ENCODE data around the gene ARL5B.

ARL5B gene

DNA sequence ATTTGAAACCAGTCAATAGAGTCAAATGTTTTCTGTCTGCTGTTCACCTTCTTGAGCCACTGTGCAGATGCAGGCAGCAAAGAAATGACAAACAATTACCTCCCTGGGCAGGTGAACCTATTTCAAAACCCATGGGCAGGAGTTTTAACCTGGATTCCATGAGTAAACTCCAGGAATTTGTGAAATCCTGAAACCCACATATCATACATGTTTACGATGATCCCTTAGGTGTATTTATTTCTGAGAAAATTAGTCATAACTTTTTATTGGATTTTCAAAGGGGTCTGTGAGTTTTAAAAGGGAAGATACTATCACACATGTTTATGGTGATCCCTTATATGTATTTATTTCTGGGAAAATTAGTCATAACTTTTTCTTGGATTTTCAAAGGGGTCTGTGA is 59.8 kb downstream of the ARL5B start:
- no peak for DNase-seq

DNA sequence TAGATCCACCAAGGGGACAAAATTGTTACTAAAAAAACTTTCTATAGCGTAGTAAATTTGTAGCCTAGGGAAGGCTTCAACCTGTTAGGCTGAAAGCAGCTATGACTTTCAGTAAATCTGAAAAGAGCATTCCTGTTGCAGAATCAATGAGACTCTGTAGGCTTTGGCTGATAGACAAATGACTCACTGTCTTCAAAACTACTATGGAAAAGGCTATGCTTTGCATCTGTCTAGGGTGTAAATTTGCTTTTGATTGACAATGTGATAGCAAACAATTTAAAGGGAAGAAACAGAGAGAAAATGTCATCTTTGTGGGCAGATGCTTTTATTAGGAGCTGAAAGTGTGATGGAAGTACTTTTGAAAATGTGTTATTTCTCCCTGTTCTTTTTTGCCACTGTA is 60.6 kb downstream of the ARL5B start:
- DNase-seq, result no peak

DNA sequence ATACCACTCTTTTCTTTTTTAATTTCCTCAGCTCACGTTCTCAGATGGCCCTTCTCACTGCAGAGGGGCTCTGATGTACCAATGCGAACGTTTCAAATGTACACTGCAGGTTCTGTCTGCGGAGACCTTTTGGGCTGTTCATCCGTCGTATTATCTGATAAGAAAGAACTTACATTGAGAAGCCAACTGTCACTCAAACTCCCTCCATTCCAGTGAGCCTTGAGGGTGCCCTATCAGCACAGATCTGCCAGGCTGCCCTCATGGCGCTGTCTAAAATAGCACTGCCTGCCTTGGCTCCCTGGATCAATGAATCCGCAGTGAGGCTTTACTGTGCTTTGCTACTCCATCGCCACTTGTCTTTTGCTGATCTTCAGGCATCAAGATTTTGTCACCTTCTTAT is 61.8 kb downstream of the ARL5B start:
- no peak for DNase-seq

DNA sequence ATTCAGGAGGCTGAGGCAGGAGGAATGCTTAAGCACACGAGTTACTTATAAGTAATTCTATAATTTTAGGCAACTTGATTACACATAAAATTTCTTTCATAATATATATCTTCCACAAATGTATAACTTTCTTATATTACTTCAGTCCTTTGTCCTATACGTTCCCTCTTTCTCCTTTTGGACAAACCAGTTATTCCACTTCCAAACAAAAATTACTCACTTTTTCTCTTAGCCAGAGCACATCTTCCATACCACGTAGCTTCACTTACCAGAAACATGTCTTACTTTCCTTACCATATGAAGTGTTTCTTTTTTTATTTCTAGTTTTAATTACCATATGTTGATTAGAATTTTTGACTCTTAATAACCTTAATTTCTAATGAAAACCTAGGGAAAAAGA is 64.6 kb downstream of the ARL5B start:
- no peak for DNase-seq

All from NCI-H69 (cell line).